Adipocyte (in vitro differentiated cells): Measurements from ENCODE around the gene FAR1.
"Not testable (repeated sequence)": the region's sequence is repeated elsewhere in the genome, so short reads cannot be mapped to it uniquely, and the experiment has no call there.

Experiments
- DNase-seq: peaks from one replicate; pipeline ENCODE4 v3.0.0-alpha.2; 2015; ENCODE audit warnings: low read depth
- H3K27me3 ChIP-seq: replicated peaks from 2 replicates; pipeline ENCODE4 v1.7.0; 2013; ENCODE audit warnings: mild to moderate bottlenecking, low read length, moderate library complexity; ENCODE audit not compliant: control insufficient read depth, insufficient read depth
- H3K36me3 ChIP-seq: 2 replicates; pipeline ENCODE4 v1.7.0; 2013; ENCODE audit warnings: low read length, mild to moderate bottlenecking, moderate library complexity; ENCODE audit not compliant: control insufficient read depth, insufficient read depth, severe bottlenecking
- H3K4me1 ChIP-seq: 2 replicates; pipeline ENCODE4 v1.7.0; 2013; ENCODE audit warnings: mild to moderate bottlenecking, low read length, moderate library complexity; ENCODE audit not compliant: control insufficient read depth, insufficient read depth
- H3K4me3 ChIP-seq: 2 replicates; pipeline ENCODE4 v1.7.0; 2013; ENCODE audit warnings: mild to moderate bottlenecking, low read length, moderate library complexity
- H3K9ac ChIP-seq: 2 replicates; pipeline ENCODE4 v1.7.0; 2013; ENCODE audit warnings: mild to moderate bottlenecking, low read length, moderate library complexity
- H3K9me3 ChIP-seq: 2 replicates; pipeline ENCODE4 v1.7.0; 2013; ENCODE audit warnings: mild to moderate bottlenecking, low read length, moderate library complexity; ENCODE audit not compliant: control insufficient read depth

Gene FAR1

GRCh38 chr11:13649619-13650018 lies 18.8 kb upstream of the FAR1 start:
- Histone ChIP-seq H3K36me3 (no peaks in the 10 kb centered on the region), H3K4me3 (no peak overlapping the region), H3K9me3 (no peaks in the 10 kb centered on the region), H3K9ac (no peak overlapping the region), H3K27me3 (no peaks in the 10 kb centered on the region), H3K4me1 (no peaks in the 10 kb centered on the region)
- DNase-seq = no peak

DNA sequence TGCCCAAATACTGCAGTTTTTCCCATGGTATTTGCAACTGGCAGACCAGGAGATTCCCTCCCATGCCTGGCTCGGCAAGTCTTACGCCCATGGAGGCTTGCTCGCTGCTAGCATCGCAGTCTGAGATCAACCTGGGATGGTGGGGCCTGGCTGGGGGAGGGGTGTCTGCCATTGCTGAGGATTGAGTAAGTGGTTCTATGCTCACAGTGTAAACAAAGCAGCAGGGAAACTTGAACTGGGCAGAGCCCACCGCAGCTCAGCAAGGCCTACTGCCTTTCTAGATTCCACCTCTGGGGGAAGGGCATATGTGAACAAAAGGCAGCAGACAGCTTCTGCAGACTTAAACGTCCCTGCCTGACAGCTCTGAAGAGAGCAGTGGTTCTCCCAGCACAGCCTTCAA lies 17.0 kb upstream of the FAR1 start:
- H3K4me1 ChIP-seq, H3K9ac ChIP-seq, H3K4me3 ChIP-seq, DNase-seq, H3K36me3 ChIP-seq, H3K9me3 ChIP-seq, H3K27me3 ChIP-seq: not testable (repeated sequence)

DNA sequence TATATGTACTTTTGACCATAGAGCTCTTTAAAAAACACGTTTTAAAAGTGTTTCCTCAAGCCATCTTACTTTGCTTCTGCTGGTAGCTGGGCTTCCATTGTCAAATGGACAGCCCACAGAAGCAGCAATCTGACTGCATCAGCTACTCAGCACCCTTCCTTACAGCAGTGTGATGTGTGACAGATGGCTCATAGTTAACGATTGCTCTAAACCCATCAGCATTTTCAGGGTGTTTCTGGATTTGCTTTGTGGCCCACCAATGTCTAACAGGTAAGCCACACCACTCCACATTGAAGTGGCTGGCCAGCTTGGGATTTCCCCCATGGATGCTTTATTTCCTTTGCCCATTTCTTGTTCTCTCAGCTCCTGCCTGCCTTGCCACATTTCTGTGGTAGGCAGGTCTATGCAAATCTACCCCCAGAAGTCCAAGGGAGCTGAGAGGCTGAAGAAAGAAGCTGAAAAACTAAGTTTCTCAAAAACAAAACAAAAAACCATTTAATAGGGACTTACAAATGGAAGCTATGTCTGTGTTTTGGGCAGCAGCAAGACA lies 7.3 kb upstream of the FAR1 start:
- Histone ChIP-seq H3K9me3 (peaks cover 13% of the 10 kb centered on the region), H3K4me1 (peaks cover 15% of the 10 kb centered on the region), H3K4me3 (no peak overlapping the region), H3K27me3 (no peaks in the 10 kb centered on the region), H3K9ac (no peak overlapping the region), H3K36me3 (no peaks in the 10 kb centered on the region)
- no peak for DNase-seq

DNA sequence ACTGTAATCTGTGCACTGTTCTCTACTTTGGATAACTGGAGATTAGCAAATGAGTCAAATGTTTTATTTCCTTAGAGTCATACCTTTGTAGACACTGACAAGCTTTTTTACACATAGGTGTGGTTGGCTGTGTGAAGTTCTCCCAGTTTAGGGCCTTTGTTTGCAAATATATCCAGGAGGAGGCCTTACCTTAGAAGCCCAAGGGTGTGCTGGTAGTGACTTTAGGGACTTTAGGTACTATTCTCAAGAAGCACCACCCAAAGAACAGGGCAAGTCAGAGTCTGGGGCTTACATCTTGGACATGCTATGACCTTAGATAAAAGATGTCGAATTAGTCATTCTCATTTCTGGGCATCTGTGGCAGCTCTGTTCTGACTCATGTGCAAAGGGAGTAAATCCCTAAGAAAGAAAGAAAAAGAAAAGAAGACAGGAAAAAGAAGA lies 4.8 kb upstream of the FAR1 start:
- H3K4me1 ChIP-seq = peaks cover 24% of the 10 kb centered on the region
- no peaks in the 10 kb centered on the region for H3K27me3 ChIP-seq
- DNase-seq = no peak
- H3K36me3 ChIP-seq = no peaks in the 10 kb centered on the region
- H3K4me3 ChIP-seq = no peak overlapping the region
- H3K9ac ChIP-seq = no peak overlapping the region
- H3K9me3 ChIP-seq = peaks cover 10% of the 10 kb centered on the region

DNA sequence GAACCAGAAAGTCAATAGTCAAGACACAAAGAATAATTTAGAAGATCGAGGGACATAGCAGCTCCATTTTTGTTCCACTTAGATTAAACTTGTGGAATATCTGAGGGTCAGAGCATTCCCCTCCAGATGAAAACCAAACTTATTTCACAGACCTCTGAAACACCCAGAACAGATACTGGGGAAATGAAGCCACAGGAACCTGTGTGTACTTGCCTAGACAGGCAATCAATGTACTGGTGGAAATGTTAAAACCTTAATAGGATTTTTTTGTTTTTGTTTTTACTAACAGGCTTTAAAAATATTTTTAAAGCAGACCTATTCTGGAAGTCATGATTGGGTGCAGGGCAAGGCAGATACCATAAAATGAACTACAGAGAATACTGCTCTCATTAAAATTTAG lies 4.1 kb upstream of the FAR1 start:
- no peaks in the 10 kb centered on the region for H3K27me3 ChIP-seq
- H3K4me3 ChIP-seq = no peak overlapping the region
- DNase-seq = no peak
- H3K36me3 ChIP-seq = no peaks in the 10 kb centered on the region
- H3K4me1 ChIP-seq = peaks cover 24% of the 10 kb centered on the region
- H3K9ac ChIP-seq = no peak overlapping the region
- peaks cover 3% of the 10 kb centered on the region for H3K9me3 ChIP-seq

DNA sequence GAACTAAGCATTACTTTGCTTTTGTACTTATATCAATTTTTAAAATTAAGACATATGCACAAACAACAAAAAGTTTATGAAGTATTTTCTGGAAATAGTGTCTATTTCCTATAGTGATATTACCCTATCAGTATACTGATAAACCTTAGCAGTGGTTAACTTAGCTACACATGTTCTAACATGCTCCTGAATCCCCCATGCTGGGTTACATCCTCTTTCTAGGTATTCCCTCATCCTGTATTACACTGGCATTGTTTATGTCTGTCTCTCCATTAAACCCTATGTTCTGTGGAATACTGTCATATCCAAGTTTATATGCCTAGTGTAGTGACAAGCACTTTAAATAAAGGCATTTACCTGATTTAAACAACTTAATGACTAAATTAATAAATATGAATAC lies 1.8 kb upstream of the FAR1 start:
- H3K9me3 ChIP-seq = no peaks in the 10 kb centered on the region
- DNase-seq = no peak
- H3K9ac ChIP-seq = no peak overlapping the region
- no peaks in the 10 kb centered on the region for H3K27me3 ChIP-seq
- no peak overlapping the region for H3K4me3 ChIP-seq
- no peaks in the 10 kb centered on the region for H3K36me3 ChIP-seq
- H3K4me1 ChIP-seq = peaks cover 38% of the 10 kb centered on the region

DNA sequence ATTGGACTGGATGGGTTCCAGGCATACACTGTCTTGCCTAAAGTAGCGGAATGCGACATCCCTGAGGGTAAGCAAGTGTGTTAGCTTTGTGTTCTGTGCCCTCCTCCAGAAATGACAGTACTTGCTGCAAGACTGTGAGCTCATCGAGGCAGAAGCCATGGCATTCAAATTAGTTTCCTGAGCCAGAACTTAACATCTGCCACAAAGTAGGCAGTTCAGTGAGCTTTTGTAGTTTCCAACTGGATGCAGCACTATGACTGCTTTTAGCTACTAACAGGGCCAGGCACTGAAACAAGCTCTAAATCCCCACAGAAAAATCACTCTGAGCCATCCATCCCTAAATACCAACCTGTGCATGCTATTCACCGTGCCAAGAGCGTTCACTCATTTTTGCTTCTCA lies 1.2 kb upstream of the FAR1 start:
- peak overlapping the region; percentile 81 for H3K9ac ChIP-seq
- H3K4me1 ChIP-seq = peaks cover 38% of the 10 kb centered on the region
- no peaks in the 10 kb centered on the region for H3K27me3 ChIP-seq
- no peaks in the 10 kb centered on the region for H3K36me3 ChIP-seq
- H3K4me3 ChIP-seq = peak overlapping the region; percentile 87
- DNase-seq = no peak
- no peaks in the 10 kb centered on the region for H3K9me3 ChIP-seq

GRCh38 chr11:13667795-13668101 lies 720 bp upstream of the FAR1 start:
- no peaks in the 10 kb centered on the region for H3K27me3 ChIP-seq
- peaks cover 38% of the 10 kb centered on the region for H3K4me1 ChIP-seq
- peak overlapping the region; percentile 81 for H3K9ac ChIP-seq
- H3K9me3 ChIP-seq = no peaks in the 10 kb centered on the region
- H3K4me3 ChIP-seq = peak overlapping the region; percentile 87
- DNase-seq = no peak
- H3K36me3 ChIP-seq = no peaks in the 10 kb centered on the region

DNA sequence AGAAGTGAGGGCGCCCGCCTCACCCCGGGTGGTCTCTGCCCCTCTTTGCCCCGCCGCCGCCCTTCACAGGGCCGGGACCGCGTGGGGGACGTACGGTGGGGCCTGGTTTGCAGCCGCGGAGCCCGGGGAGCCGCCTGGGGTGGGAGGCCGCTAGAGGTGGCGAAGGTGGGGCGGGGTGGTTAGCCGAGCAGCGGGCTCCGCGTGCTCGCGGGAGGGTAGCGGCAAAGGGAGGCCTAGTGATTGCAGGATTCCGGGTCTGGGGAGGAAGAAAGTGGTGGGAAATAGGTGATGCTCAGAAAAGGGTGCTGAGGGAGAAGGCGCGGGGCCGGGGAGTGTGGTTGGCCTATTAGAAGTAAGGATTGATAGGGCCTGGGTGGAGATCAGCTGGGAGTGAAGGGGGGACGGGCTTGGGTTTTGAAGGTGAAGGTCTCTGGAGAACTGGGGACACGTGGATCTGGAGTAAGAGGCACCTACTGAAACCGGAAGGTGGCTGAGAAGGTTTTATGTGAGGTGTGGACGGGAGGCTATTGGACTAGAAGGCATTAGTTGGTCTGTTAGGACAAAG lies 571 bp downstream of the FAR1 start:
- Histone ChIP-seq H3K9ac (peak overlapping the region; percentile 87), H3K4me1 (peaks cover 28% of the 10 kb centered on the region), H3K4me3 (peak overlapping the region; percentile 95), H3K36me3 (no peaks in the 10 kb centered on the region), H3K9me3 (no peaks in the 10 kb centered on the region), H3K27me3 (no peaks in the 10 kb centered on the region)
- peak; percentile 66 for DNase-seq

GRCh38 chr11:13669544-13670488 lies 1.3 kb downstream of the FAR1 start:
- no peaks in the 10 kb centered on the region for H3K27me3 ChIP-seq
- DNase-seq = peak; percentile 60
- no peaks in the 10 kb centered on the region for H3K9me3 ChIP-seq
- H3K4me1 ChIP-seq = peaks cover 23% of the 10 kb centered on the region
- H3K36me3 ChIP-seq = no peaks in the 10 kb centered on the region
- H3K9ac ChIP-seq = peak overlapping the region; percentile 87
- peak overlapping the region; percentile 95 for H3K4me3 ChIP-seq

DNA sequence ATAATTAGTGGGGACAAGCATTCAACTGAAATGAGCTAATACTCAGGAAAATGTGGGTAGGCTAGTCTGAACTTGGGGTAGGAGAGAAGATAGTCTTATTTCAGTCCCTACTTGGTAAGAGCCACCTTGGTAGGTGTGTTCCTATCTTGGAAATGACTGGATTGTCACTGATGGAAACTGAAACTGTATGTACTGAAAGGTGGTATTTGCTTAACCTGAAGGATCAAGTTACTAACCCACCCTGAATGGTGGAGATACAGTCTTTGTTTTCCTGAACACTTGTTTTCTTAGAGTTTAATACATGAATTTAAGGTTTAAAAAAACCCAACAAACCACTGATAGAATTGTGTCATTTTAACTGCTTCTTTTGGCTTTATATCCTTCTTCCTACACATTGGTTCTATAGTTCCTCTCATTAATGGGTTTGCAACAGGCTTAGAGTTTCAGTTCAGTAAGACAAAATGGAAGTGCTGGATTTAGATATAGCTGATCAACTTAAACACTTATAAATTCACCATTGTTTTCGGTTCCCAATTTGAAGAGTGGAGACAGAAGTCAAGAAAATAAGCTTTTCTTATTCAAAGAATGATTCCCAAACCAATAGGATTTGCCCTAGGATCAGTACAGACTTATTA lies 4.2 kb downstream of the FAR1 start:
- Histone ChIP-seq H3K36me3 (no peaks in the 10 kb centered on the region), H3K4me3 (no peak overlapping the region), H3K4me1 (peaks cover 31% of the 10 kb centered on the region), H3K9me3 (no peaks in the 10 kb centered on the region), H3K9ac (no peak overlapping the region), H3K27me3 (no peaks in the 10 kb centered on the region)
- no peak for DNase-seq
